HG03460 (cell line): ENCODE data around the gene DLG2.

Source experiments
- ATAC-seq: cut with Tn5 transposase; IDR thresholded peaks from one replicate; pipeline ENCODE4 v1.9.1; 2021; ENCODE audit not compliant: unreplicated experiment

The DLG2 gene

DNA sequence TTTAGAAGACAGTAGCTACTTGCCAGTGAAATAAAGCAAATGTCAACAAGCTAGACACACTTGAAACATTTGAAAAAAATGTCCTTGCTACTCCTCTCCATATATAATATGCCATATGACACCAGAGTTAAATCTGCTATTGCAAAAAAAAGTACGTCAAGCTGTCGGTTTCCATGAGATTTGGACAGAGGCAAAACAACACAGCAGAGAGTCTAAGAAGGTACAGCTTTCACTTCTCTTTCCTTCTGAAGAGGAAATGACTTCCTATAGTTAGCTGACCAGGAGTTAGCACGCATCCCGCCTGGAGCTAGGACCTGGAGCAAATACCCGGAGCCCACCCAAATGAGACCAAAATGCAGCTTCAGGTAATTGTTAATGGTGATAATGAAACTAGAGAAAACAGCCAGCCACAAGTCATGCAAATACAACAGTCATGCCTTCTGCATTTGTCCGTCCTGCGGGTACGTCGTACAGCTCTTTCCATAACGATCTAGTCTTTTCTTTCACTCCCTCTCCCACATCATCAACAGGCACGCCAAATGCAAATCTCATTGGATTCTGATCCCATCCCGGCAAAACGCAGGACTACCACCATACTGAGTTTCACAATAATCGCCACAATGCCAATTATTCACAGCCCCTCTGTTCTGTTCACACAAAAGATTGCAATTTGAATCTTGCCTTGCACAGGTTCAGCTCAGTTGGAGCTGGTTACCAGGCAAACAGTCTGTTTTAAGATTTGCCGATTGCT lies 1945.9 kb downstream of the DLG2 start:
- ATAC-seq = no peak

DNA sequence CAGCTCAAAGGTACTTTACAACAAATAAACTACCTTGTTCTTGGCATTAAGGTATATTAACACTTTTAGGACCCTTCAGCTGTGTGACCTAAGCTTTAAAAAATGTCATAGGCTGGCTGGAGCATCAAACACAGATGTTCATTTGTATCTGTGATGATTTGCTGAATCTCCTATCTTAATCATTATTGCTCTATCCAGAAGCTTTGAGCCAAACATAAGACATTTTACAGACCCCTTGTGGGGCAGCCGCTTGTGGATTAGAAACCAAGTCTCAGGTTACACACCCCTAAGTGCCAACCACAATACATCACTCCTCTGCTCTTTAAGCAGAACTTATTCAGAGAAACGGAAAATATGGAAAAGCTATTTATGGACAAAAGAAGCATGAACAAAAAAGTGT lies 1946.8 kb downstream of the DLG2 start:
- ATAC-seq = no peak

DNA sequence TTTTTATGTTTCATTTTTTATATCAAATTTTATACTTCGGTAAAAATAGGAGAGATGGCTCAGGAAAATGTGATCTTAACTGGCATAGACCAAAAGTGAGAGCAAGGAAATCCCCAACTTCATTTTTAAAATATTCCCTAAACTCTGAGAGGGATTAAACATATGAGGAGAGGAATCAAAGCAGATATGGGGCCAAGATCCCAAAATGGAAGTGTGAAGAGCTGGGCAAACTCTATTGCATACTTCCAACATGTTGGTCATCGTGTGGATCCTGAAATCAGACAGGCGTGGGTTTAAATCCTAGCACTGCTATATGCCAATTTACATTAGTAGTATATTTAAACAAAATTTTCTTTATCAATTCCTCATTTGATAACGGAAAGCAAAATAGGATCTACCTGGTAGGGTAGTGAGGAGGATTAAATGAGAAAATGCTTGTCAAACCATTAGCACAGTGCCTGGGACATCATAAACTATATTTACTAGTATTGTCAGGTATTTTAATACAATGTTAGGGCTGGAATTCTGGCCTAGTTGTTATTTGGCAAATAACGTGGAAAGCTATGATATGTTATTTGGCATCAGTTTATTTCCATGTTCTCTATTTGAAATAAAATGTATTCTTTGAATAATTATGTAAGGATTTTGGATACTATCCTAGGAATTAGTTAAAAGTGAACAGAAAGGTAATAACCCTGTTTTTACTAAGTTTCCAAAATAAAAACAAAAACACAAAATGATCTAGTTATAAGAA lies 1948.1 kb downstream of the DLG2 start:
- no peak for ATAC-seq

DNA sequence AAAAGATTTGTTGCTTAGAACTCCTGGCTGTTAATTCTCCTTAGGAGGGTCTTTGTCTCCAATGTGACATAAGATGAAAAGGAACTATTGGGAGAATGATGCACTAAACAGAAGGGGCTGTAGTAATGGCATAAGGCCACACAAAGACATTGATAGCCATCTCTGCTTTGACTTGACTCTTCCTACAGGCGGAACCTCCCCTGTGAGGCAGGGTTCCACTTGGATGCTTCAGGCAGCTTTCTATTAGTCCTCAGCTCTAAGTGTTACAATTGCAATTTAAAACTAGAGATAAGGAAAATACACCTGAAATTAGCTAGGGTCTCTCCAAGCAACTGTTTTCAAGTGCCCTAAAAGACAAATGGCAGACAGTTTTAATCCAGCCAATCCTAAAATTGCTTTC lies 1949.4 kb downstream of the DLG2 start:
- no peak for ATAC-seq

DNA sequence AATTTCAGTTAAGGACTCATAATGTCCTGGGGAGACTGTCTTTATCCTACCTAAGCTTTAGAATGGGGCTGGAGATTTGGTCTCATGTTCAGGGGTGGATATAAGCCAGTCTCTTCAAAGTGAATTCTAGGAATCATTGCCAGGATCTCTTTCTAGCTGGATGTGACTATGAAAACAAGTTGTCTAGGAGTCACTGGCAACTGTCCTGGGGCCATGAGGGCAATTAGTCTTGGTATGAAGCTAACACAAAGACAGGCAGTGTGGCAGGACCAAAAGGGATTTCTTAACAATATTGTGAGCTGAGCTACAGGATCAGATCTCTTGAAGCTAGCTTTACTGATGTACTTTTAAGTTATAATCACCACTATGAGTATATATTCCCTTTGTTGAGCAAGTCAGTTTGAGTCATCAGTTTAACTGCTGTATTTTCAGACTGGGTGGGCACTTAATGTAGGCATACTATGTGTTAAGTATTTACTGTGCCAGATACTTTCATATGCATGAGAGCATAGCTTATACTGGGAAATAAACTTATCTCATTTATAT lies 1951.0 kb downstream of the DLG2 start:
- ATAC-seq = no peak

DNA sequence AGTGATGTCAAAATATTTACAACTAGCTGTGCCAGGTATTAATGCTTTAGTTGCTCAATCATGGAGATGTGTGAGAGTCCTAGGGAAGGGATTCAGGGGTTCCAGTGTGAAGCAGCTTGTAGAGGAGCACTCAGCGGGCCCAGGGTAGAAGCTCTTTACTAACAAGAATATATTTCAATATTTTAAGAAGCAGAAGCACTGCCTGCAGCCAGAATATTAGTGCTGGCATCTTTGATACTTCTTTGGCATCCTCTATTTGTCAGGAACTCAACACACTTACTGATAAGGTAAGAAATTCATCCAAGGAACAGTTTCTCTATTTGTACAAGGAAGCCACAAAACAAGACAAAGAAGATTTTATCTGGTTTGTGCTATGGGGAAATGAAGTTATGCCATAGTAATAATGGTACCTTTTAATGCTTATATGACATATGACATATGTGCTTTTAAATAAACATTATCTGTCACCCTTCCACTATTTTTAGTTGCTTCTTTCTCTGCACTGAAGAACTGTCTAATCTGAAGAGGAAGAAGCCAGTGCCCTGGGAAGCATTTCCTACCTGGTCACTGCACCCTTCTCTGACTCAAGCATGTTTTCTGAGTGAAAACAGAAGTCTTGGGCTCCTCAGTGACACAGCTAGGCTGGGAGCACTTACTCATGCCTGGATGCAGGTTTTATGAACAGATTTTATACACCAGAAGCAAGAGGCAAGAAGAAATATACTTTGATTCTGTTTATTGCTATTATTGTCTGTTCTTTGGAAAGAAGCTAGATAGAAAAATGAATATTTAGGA lies 1952.8 kb downstream of the DLG2 start:
- ATAC-seq = no peak

DNA sequence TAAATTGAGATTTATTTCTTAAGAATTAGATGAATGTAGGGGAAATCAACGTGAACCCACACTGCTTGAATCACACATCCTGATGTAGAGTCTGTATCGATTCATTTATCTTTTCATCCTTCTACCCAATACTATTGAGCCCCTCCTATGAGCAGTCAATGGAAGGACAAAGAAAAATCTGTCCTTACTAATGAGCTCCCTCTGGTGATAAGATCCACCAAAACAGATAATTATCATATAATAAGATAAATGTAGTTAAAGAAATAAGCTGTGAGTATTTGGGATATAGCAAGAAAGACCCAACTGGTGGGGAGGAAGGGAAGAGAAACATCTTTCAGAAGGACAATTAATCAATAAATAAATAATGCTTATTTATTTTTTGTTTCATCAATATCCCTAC lies 1955.9 kb downstream of the DLG2 start:
- ATAC-seq = no peak

DNA sequence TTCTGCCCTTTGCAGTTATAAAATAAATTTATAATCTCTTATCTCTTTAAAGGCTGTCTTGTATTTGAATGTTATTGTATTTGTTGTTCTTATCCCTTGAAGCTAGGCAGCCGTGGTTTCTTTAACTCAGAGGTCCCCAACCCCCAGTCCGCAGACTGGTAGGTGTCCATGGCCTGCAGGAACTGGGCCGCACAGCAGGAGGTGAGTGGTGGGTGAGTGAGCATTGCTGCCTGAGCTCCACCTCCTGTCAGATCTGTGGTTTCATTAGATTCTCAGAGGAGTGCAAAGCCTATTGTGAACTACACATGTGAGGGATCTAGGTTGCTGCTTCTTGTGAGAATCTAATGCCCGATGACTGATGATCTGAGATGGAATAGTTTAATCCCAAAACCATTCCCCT lies 1961.0 kb downstream of the DLG2 start:
- ATAC-seq = no peak

DNA sequence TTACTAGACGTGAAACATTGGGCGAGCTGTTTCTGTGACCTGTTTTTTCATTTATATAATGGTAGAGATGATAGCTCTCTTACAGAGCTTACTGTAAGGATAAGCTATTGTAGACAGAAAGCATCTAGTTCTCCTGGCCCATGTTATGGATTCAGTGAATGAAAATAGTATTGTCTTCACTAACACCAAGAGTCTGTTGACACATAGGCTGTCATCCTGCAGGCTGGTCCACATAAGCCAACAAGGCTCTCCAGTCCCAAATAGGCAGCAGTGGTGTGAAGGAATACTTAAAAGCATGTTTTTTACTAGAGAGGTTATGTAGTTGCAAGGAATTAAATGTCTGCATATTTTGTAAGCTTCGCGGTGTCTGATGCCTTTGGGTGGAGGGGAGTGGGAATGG lies 1963.2 kb downstream of the DLG2 start:
- no peak for ATAC-seq

DNA sequence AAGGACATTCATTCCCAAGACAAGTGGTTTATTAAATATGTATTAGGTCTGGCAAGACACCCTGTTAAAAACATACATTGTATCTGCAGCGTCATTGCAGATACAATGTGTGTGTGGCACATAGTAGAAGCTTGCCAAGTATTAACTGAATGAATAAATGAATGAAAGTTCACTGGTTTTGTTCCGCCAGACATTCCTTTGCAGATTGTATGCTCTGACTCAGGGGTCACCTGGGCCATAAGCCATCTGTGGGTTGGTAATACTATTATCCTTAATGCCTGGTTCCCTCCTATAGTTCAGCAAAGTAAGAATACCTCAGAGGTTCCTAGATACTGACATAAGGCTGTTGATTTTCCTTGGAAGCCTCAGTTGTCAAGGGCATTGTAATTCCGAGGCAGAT lies 1963.7 kb downstream of the DLG2 start:
- no peak for ATAC-seq

DNA sequence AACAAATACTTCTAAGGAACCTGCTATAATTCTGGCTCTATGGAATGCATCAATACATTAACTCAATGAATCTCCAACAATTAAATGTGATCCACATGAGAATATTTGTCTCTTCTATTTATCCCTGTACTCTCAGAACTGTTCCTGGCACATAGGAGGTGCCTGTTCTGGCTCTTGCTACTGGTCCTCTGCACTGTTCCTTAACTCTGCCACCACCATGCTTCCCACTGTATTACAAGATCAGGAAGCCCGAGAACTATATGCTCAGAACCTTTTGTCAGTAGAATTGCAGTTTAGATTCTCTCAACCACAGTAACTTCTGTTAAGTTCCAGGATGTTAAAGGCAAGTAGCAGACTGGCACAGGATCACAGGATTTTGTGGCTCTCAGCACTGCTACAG lies 1964.7 kb downstream of the DLG2 start:
- ATAC-seq = no peak

DNA sequence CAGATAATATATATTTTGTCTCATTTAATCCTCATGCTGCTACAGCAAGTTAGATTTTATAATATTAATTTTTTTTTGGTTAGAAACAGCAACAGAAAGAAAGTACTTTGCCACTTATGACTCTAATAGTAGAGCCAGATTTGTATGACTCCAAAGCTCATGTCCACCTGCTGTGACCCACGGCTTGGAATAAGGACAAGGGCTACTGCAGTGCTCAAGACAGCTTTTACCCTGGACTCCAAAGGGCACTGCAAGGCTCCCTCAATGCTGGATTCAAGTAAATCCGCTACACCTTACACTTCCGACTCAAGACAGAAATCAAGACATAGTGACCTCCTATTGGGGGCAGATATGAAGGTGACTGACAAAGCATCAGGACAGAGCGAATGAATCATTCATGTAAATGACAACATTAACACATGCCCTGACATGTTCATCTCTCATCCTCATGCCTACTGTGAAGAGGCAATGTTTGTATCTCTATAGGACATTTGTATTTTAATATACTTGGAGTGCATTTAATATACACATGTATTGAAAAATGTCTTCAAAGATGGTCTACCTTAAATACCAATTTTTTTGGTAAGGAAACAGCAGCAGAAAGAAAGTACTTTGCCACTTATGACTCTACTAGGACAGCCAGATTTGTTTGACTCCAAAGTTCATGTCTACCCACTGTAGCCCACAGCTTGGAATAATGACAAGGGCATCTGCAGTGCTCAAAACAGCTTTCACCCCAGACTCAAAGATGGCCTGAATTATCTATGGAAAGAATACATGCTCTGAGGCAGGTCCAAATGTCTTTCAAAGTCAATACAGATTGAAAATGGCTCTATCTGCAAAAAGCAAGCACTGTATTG lies 1965.4 kb downstream of the DLG2 start:
- no peak for ATAC-seq

DNA sequence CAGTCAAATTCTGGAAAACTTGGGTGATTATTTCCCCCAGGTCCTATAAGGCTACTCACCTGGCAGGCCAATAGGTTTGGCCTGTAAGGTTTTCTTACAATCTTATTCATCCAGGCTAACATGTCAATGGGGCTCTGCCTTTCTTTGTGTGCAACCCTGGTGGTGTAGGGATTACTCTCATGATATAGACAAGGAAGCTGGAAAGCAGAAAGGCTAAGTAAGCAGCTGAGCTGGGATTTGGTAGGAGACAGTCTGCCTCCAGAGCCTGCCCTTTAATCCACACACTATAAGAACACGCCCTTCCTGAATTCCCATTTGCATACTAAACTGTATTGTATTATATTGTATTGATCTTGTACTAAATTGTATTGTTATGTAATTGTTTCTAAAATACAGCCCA lies 1967.7 kb downstream of the DLG2 start:
- ATAC-seq = no peak

DNA sequence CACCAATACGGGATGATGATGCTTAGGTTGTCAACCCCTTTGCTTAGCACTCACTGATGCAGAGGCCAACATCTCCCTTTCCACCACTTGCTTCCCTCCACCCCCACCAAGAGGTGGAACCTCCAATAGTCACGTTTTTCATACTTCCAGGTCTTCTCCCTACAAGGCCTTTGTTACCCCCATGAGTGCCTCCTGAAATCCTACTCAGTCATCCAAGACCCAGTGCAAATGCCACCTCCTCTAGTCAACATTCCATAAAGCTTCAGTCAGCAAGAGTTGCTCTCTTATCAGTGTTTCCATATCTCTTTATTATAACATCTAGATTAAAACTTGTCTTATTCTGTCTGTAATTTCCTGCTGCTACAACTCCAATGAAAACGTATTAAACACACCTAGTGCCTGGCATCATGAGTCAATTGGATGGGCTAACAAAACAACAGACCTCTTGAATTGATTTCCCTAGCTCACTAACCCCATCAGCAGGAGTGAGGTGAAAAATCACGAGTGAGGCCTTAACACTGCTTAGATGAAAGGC lies 1970.3 kb downstream of the DLG2 start:
- no peak for ATAC-seq

DNA sequence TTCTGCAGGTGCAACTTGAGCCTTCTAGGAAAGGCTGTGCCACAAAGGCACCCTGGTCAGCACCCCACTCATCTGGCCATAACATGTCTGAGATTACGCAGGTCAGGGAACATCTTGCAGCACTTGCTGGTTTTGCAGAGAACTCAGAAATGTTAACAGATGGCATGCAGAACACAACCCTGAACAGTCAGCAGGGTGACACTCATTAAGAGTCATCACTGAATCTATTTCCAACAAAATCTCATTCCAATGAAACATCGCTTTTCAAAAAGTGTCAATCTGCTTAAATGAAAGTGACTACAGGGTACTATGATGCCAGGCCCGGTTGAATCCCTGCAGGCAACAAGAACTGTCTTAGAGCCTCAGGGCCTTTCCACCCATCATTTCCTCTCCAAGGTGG lies 1971.2 kb downstream of the DLG2 start:
- ATAC-seq = no peak

DNA sequence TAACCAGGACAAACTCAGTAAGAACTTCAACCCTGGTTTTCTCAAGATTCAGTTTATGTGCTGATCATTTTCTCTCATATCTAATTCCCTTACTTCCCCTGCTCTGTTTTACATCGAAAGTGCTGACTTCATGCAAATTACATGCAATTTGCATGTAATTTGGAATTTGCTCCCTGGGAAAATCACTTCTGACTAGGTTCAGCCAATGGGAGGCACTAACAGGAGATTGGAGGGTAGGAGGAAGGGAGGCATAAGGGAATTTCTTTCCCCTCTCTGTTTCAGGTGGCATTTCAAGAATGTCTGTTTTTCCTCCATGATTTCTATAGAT lies 1977.7 kb downstream of the DLG2 start:
- no peak for ATAC-seq

DNA sequence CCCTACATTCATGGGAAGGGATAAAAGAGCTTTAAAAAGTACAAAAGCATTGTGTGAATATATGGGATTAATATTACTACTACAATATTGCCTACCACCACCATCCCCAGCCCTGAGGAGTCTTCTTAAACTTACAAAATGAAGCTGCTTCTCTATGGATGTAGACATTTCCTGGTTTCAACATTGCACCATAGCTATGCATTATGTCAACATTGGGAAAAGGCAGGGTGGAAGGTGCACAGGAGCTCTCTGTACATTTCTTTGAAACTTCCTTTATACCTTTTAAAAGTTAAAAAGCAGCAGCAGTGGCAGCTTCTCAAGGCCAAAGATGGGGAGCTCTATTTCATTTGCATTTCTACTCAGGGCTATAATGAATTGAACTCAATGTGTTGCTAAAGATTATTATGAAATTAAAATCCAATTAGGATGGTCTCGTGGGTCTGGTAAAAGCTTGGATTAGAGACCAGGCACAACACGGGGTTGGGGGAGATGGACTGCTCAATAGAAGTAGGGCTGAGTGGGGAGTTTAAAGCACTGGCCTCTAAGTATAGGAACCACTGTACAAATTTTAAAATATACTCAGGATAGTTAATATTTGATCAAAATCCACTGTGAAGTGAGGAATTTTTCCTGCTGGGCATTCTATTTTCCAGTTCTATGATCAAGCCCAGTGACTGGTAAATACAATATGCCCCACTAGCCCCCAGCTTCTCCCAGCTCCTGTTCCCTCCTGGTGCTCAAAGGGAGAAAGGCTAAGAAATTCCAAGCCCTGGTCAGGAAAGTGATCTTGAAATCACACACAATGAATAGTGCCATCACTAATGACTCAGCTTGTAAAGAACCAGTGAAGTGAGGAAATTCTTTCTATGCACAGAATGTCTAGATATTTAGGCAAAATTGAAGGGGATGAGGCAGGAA lies 1978.3 kb downstream of the DLG2 start:
- ATAC-seq = no peak

DNA sequence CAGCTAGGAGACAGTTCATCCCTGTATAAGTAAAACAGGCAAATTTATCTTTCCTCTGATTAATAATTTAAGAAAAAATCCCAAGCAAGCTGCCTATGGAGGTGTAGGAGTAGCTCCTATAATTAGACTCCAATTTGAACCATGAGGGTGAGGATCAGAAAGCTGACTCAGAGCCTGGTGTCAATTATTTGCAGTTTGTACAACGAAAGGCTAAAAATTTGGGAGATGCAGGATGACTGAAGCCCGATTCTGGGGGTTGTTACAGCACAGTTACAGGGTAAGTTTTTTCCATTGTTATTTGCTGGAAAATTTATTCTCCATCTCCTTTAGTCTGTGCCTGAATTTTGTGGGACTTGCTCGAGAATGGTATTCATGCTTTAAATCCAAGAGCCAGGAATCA lies 1981.6 kb downstream of the DLG2 start:
- ATAC-seq = no peak

DNA sequence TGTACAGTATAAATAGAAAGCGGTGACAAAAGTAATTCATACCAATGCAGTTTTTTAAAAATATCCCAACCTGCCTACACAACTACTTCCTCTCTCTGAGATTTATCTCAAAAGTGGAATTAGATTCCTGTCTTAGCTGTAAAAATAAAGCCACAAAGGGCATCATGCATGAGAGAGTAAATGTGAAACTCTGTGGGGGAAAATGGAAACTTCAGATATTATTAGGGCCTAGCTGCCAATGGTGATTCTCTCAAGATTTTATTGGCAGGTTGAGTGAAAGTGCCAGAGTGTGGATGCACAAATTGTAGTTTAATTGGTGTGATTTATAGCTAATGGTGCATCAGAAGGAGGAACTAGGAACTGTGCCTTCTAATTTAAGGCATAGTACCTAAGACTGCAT lies 1984.0 kb downstream of the DLG2 start:
- no peak for ATAC-seq

DNA sequence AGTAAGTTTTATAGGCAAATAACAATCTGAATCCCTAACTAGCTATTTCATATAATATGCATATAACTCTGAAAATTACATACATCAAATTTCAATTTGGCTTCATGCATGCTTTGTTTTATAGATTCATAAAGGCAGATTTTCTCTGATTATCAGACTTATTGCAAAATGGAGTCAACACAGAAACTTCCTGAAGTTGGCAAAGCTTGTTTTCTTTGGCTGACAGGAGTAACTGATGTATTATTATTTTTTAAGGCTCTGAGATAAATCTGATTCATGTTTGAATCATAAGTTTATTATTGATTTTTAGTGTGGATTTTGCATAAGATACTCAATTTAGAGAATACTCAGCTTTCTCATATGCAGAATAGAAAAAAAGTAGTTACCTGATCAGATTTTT lies 1984.6 kb downstream of the DLG2 start:
- ATAC-seq = no peak
